ENCODE results near the gene SPATS2.
"Not testable (repeated sequence)": the region's sequence is repeated elsewhere in the genome, so short reads cannot be mapped to it uniquely, and the experiment has no call there.

SPATS2 gene

GRCh38 chr12:49377386-49377785 lies 10.1 kb downstream of the SPATS2 start:
- no peak overlapping the region for H3K4me3 ChIP-seq (ENCODE audit: low read length)
- TF ChIP-seq, protein P1, sequence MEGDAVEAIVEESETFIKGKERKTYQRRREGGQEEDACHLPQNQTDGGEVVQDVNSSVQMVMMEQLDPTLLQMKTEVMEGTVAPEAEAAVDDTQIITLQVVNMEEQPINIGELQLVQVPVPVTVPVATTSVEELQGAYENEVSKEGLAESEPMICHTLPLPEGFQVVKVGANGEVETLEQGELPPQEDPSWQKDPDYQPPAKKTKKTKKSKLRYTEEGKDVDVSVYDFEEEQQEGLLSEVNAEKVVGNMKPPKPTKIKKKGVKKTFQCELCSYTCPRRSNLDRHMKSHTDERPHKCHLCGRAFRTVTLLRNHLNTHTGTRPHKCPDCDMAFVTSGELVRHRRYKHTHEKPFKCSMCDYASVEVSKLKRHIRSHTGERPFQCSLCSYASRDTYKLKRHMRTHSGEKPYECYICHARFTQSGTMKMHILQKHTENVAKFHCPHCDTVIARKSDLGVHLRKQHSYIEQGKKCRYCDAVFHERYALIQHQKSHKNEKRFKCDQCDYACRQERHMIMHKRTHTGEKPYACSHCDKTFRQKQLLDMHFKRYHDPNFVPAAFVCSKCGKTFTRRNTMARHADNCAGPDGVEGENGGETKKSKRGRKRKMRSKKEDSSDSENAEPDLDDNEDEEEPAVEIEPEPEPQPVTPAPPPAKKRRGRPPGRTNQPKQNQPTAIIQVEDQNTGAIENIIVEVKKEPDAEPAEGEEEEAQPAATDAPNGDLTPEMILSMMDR (IDR thresholded peaks at IDR 0.05; ENCODE audit: insufficient read depth, low read depth, low read length, missing control alignments) = no peak
- DNase-seq (ENCODE audit: low read depth) = no peak

- not testable (repeated sequence) for DNase-seq (ENCODE audit: low read depth); H3K4me3 ChIP-seq (ENCODE audit: low read length)
These were observed 12.9 kb downstream of the SPATS2 start for GRCh38 chr12:49380184-49380583.

DNA sequence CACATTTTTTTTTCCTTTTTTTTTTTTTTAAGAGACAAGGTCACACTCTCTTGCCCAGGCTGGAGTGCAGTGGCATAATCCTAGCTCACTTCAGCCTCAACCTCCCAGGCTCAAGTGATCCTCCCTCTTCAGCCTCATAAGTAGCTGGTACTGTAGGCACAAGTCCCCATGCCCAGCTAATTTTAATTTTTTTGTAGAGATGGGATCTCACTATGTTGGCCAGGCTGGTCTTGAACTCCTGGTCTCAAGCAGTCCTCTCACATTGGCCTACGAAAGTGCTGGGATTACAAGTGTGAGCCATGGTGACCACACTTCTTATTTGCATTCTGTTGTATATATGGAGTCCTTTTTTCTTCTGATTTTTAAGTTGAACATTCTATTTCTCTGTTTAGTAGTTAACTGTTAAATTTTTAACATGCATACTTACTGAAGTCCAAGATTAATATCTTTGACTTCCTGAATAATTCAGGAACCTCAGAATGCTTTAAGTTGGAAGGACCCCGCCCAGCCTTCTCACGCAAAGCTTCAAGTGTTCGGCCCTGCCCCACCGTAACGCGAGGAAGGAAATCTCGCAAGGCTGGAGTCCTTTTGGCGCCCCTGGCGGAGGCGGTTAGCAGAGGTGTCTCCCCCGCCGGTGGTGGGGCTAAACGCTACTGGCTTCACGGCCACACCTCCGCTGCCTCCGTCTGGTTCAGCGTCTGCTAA lies 21.6 kb downstream of the SPATS2 start:
- TF ChIP-seq, protein P1 (IDR thresholded peaks at IDR 0.05; ENCODE audit: insufficient read depth, low read depth, low read length, missing control alignments) = no peak
- DNase-seq (ENCODE audit: low read depth) = no peak
- H3K4me3 ChIP-seq (ENCODE audit: low read length) = no peak overlapping the region

DNA sequence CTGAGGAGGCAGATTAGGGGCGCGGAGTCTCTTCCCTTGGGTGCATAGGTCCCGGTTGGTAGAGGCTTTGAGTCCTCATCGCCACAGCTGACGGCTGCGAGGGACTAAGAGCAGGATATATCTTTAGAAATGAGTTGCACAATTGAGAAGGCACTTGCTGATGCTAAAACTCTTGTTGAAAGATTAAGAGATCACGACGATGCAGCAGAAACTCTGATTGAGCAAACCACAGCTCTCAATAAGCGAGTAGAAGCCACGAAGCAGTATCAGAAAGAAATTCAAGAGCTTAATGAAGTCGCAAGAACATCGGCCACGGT lies 22.1 kb downstream of the SPATS2 start:
- no peak overlapping the region for H3K4me3 ChIP-seq (ENCODE audit: low read length)
- TF ChIP-seq, protein P1 (IDR thresholded peaks at IDR 0.05; ENCODE audit: insufficient read depth, low read depth, low read length, missing control alignments) = no peak
- no peak for DNase-seq (ENCODE audit: low read depth)

GRCh38 chr12:49397000-49397399 lies 29.7 kb downstream of the SPATS2 start:
- no peak for DNase-seq (ENCODE audit: low read depth)
- no peak overlapping the region for H3K4me3 ChIP-seq (ENCODE audit: low read length)
- TF ChIP-seq, protein P1 (IDR thresholded peaks at IDR 0.05; ENCODE audit: insufficient read depth, low read depth, low read length, missing control alignments) = no peak

DNA sequence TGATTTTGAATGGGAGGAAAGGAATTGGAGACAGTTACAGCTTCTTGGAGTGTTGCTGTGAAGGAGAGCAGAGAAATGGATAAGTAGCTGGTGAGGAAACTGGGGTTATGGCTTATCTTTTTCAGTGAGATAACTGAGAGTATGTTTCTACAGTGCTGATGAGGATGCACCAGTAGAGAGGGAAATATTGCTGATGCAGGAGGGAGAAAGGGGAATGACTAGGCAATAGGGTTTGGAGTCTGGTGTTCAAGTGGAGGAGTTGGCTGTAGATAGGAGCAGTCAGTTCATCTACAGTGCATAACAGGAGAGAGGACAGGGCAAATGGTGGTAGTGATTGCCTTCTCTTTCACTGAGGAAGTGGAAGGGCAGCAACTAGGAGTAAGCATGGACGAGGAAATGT lies 33.0 kb downstream of the SPATS2 start:
- TF ChIP-seq, protein P1 (IDR thresholded peaks at IDR 0.05; ENCODE audit: insufficient read depth, low read depth, low read length, missing control alignments) = no peak
- no peak for DNase-seq (ENCODE audit: low read depth)
- H3K4me3 ChIP-seq (ENCODE audit: low read length) = no peak overlapping the region

DNA sequence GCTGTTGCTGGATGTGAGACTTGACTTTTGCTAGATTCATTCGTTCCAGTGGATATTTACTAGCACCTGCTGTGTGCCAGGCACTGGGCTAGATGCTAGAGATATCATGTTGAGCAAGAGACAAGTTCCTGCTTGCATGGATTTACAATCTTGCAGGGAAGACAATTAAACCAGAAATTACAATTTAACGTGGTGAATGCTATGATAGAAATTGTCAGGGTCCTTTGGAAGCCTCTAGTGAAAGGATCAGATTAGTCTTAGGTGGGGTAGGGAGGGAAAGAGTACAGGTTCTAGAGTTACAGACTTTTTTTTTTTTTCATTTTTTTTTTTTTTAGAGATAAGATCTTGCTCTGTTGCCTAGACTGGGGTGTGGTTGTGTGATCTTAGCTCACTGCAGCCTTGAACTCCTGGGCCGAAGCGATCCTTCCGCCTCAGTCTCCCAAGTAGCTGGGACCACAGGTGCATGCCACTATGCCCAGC lies 36.7 kb downstream of the SPATS2 start:
- DNase-seq (ENCODE audit: low read depth) = peak; percentile 52
- TF ChIP-seq, protein P1 (IDR thresholded peaks at IDR 0.05; ENCODE audit: insufficient read depth, low read depth, low read length, missing control alignments) = no peak
- H3K4me3 ChIP-seq (ENCODE audit: low read length) = no peak overlapping the region
